ENCODE results near the gene NGFR. TPM values are rescaled to one million over a fixed set of nuclear protein-coding genes. Genes with fewer than 3 reads are reported as not detected.

The NGFR gene
- total and polyA plus RNA-seq, 9 of the 15 experiments (the other 6 are each of a cell fraction or from before 2014, with no cell fraction given): 0.07 to 0.23 (median 0.13) TPM; not detected in 4

- no peak overlapping the region for H3K4me3 ChIP-seq
- in situ Hi-C loops (cut with MboI): no loop called here
- no peak for FAIRE-seq
These were observed 21.1 kb downstream of the NGFR start for GRCh38 chr17:49516180-49516579.

More at GRCh38 chr17:49516180-49516579, 21.1 kb downstream of the NGFR start:
- H3K4me2 ChIP-seq (ENCODE audit: insufficient read depth, low read length): no peak overlapping the region
- H3K27me3 ChIP-seq (ENCODE audit: control insufficient read depth in 2 of 2, insufficient read depth in 2 of 2, low read length in 2 of 2): peaks cover 8 to 22% of the 10 kb centered on the region in 2 experiments; a peak in 3 of 5 replicates
- ChIA-PET POLR2A (interaction anchor here (0.5 kb wide), 1 partner anchor 9 kb away, joined by 3 read pairs; no protein-coding TSS in a partner anchor), CTCF (ENCODE audit: low intra/inter-chr PET ratio) (no interaction called here)
- H3K9ac ChIP-seq (ENCODE audit: insufficient read depth in 1 of 2, low read depth in 2 of 2, low read length in 2 of 2): no peak overlapping the region
- WGBS (ENCODE audit: insufficient coverage, low coverage, missing lambda C conversion rate): 45% methylated on average over 5 of the region's 5 CpGs
- no peaks in the 10 kb centered on the region for H3K79me2 ChIP-seq (ENCODE audit: control insufficient read depth, insufficient read depth, low read length)
- DNase-seq (ENCODE audit: extremely low read depth in 1 of 4, low spot score in 3 of 4): no peak
- no peak for ATAC-seq
- H4K20me1 ChIP-seq (replicated peaks; ENCODE audit: control insufficient read depth, insufficient read depth, low read length): no peaks in the 10 kb centered on the region
- H3K9me1 ChIP-seq (ENCODE audit: control insufficient read depth, insufficient read depth, low read length): no peaks in the 10 kb centered on the region
- H2AFZ ChIP-seq (ENCODE audit: low read depth, low read length): no peak overlapping the region
- no TSS peak for BruUV-seq (replicated peaks)
- intact Hi-C loops (cut with micrococcal nuclease): no loop called here
- no peaks in the 10 kb centered on the region for H3K9me3 ChIP-seq (replicated peaks; ENCODE audit: control insufficient read depth, insufficient read depth, low read depth, low read length)
- H3K27ac ChIP-seq (ENCODE audit: extremely low read depth, low read depth, low read length): no peak overlapping the region
- H3K4me1 ChIP-seq (replicated peaks in 1 of 2; ENCODE audit: control insufficient read depth in 2 of 2, insufficient read depth in 2 of 2, low read length in 2 of 2): peaks cover 14 to 27% of the 10 kb centered on the region in 2 experiments
- no peak for TF ChIP-seq KAT2B (IDR thresholded peaks at IDR 0.05; ENCODE audit: low read depth, low read length)
- TF ChIP-seq HNRNPLL (IDR thresholded peaks at IDR 0.05; ENCODE audit: low read depth, low read length, poor library complexity, severe bottlenecking): no peak
- TF ChIP-seq GTF2B (IDR thresholded peaks at IDR 0.05; ENCODE audit: extremely low read depth, insufficient read length): no peak
- TF ChIP-seq PML (IDR thresholded peaks at IDR 0.05; ENCODE audit: low read length): no peak
- no peaks in the 10 kb centered on the region for H3K36me3 ChIP-seq (ENCODE audit: control insufficient read depth, insufficient read depth, low read length)
